Body of pancreas (tissue), 4 donors: ENCODE results near the gene IGSF3.
A peak's percentile ranks its signal among the peaks of the same experiment; 100 is the strongest.
"Not testable (repeated sequence)": the region's sequence is repeated elsewhere in the genome, so short reads cannot be mapped to it uniquely, and the experiment has no call there.

ENCODE experiments used
- CTCF ChIP-seq, 7 experiments: fragments of 450-650 bp in 4 of 7; fragments of 200-600 bp in 3 of 7; sonication (generic) in 3 of 7; IDR thresholded peaks; one replicate each; pipeline ENCODE4 v1.5.1; 2016 to 2019; ENCODE audit warnings: antibody characterized with exemption in 7 of 7
- POLR2A ChIP-seq, 3 donors: fragments of 450-650 bp; IDR thresholded peaks; one replicate each; pipeline ENCODE4 v1.6.1; 2016; ENCODE audit warnings: antibody characterized with exemption in 3 of 3, mild to moderate bottlenecking in 2 of 3

- TF ChIP-seq CTCF (IDR thresholded peaks at IDR 0.05), result peak in 2 of 7 experiments; percentile 17 to 20
- not testable (repeated sequence) for TF ChIP-seq POLR2A (IDR thresholded peaks at IDR 0.05)
These were observed 72.3 kb downstream of the IGSF3 start for GRCh38 chr1:116595065-116595840.
